PFSK-1 (cell line): ENCODE results near the gene MAFG.

Source experiments
- FOXP2 ChIP-seq: optimal IDR thresholded peaks from 2 replicates; pipeline ENCODE3; 2011; ENCODE audit warnings: borderline replicate concordance, control low read depth, inconsistent platforms; ENCODE audit not compliant: insufficient read depth; ENCODE audit errors: extremely low read length, extremely low read depth
- POLR2AphosphoS5 ChIP-seq: IDR thresholded peaks from 2 replicates; pipeline ENCODE4 v1.6.1; 2012; ENCODE audit warnings: low read depth, mild to moderate bottlenecking, control low read depth, low read length, moderate library complexity
- REST ChIP-seq, 2 experiments: IDR thresholded peaks; 2 replicates each; pipeline versions ENCODE4 v1.6.1 to v1.8.0; 2011 to 2012; ENCODE audit warnings: low read depth in 2 of 2, low read length in 2 of 2, control low read depth in 1 of 2, inconsistent platforms in 1 of 2, mild to moderate bottlenecking in 1 of 2, moderate library complexity in 1 of 2; ENCODE audit not compliant: insufficient read depth in 1 of 2
- SIN3A ChIP-seq: IDR thresholded peaks from 2 replicates; pipeline ENCODE4 v1.6.1; 2012; ENCODE audit warnings: mild to moderate bottlenecking, low read length, moderate library complexity, borderline replicate concordance; ENCODE audit not compliant: insufficient read depth
- TAF1 ChIP-seq: IDR thresholded peaks from 2 replicates; pipeline ENCODE4 v1.6.1; 2012; ENCODE audit warnings: low read length, control low read depth, borderline replicate concordance; ENCODE audit not compliant: insufficient read depth

Gene MAFG

GRCh38 chr17:81911277-81911961 is 16.1 kb downstream of the MAFG start, which contains the start of gene PCYT2:
Gene PCYT2, minus strand, starts transcription at chr17:81911399. Its CDS starts 44 bp downstream, at chr17:81911355.
- TF ChIP-seq TAF1 (0 out of 2 replicates have a peak, but pooled peaks have one; percentile 21), REST (IDR thresholded peaks at IDR 0.05; ENCODE audit: insufficient read depth in 1 of 2, low read depth in 2 of 2, low read length in 2 of 2) (no peak)

GRCh38 chr17:81910840-81911276 is 16.7 kb downstream of the MAFG start:
- TF ChIP-seq FOXP2 (no peak), REST (IDR thresholded peaks at IDR 0.05; ENCODE audit: insufficient read depth in 1 of 2, low read depth in 2 of 2, low read length in 2 of 2) (no peak), TAF1 (no peak), POLR2AphosphoS5 (no peak), SIN3A (no peak)

- no peak for TF ChIP-seq TAF1
- TF ChIP-seq FOXP2: no peak
- no peak for TF ChIP-seq POLR2AphosphoS5
- no peak for TF ChIP-seq REST (IDR thresholded peaks at IDR 0.05; ENCODE audit: insufficient read depth in 1 of 2, low read depth in 2 of 2, low read length in 2 of 2)
- TF ChIP-seq SIN3A: no peak
Measured at GRCh38 chr17:81909966-81910839, 17.3 kb downstream of the MAFG start.

- no peak for TF ChIP-seq TAF1
- no peak for TF ChIP-seq POLR2AphosphoS5
- no peak for TF ChIP-seq SIN3A
- no peak for TF ChIP-seq FOXP2
- TF ChIP-seq REST (IDR thresholded peaks at IDR 0.05; ENCODE audit: insufficient read depth in 1 of 2, low read depth in 2 of 2, low read length in 2 of 2): no peak
Measured at GRCh38 chr17:81909231-81909630, 18.3 kb downstream of the MAFG start.
